ENCODE measurements around the gene MOV10L1. TPM values are rescaled to one million over a fixed set of nuclear protein-coding genes. Genes with fewer than 3 reads are reported as not detected.

Gene MOV10L1
- total and polyA plus RNA-seq, 7 experiments from 2014 or later: not detected

DNA sequence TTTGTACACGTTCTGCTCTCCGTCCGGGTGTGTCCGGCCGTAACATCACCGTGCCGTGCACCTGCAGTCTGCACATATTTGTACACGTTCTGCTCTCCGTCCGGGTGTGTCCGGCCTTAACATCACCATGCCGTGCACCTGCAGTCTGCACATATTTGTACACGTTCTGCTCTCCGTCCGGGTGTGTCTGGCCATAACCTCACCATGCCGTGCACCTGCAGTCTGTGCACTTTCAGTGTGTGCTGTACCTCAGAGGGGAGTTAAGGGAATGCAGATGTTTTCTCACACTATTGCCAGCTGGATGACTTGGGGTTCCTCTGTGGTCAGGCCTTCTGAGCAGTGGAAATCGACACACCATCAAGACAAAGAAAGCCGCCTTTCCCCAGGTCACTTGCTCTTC is 35.9 kb upstream of the MOV10L1 start:
- ChIA-PET CTCF (no interaction called here), POLR2A (no interaction called here)
- H3K4me3 ChIP-seq (ENCODE audit: low read length): no peak overlapping the region
- no peak for ATAC-seq
- DNase-seq: no peak
- Mint-ChIP-seq H3K27ac (no peak overlapping the region), H3K36me3 (peaks cover 0 to 4% (median 0%) of the 10 kb centered on the region in 5 donors), H3K27me3 (peaks cover 0 to 28% (median 20%) of the 10 kb centered on the region in 5 donors), H3K4me1 (peaks cover 0 to 4% (median 0%) of the 10 kb centered on the region in 7 donors), H3K9me3 (peaks cover 0 to 19% (median 4%) of the 10 kb centered on the region in 11 donors), H3K4me3 (no peak overlapping the region)
- no peaks in the 10 kb centered on the region for H3K9me3 ChIP-seq (ENCODE audit: control insufficient read depth in 2 of 3, low read length in 3 of 3)
- intact Hi-C loops (cut with micrococcal nuclease): no loop called here
- H3K27ac ChIP-seq (ENCODE audit: low read depth, low read length): no peak overlapping the region
- H3K4me1 ChIP-seq (ENCODE audit: control insufficient read depth in 2 of 2, insufficient read depth in 2 of 2, low read length in 2 of 2): no peaks in the 10 kb centered on the region
- no peaks in the 10 kb centered on the region for H3K36me3 ChIP-seq (ENCODE audit: control insufficient read depth in 2 of 3, insufficient read depth in 3 of 3, low read length in 3 of 3)
- peaks cover 0 to 3% of the 10 kb centered on the region in 2 donors for H3K27me3 ChIP-seq (ENCODE audit: control insufficient read depth in 2 of 2, insufficient read depth in 2 of 2, low read length in 2 of 2)

DNA sequence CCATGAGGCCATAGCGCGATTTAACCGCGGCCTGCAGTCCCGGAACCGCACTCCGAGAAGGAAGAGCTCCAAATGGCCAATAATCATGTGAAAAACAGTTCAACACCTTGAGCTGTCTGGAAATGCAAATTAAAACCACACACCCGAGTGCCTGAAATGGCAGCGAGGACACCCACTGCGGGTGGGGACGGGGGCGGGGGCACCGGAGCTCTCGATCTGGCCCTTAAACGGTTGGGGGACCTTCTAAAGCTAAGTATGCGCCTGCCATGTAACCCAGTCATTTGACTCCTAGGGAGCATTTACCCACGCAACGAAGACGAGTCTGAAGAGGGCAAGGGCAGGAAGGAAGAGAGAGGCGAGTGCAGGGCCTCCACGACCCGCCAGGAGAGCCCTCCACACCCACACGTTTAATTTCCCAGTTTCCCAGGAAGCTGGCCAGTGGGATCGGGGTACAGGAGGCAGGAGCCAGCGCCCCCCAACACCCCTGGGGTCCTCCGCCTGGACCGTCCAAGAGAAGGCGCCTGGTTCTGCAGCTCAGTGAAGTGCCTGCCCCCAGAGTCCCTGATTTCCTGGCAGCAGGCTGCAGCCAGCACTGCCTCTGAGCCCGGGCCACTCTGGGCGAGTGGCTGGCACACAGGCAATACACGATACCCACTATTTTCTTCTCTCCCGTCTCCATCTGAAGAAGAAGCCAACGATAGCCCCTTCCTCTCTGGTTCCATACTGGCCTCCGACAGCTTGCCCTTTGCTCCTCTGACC is 33.4 kb upstream of the MOV10L1 start:
- ChIA-PET CTCF (no interaction called here), POLR2A (interaction anchor here (0.6 kb wide), 1 partner anchor 382 kb away, joined by 3 read pairs; no protein-coding TSS in a partner anchor)
- Mint-ChIP-seq H3K9me3 (peaks cover 0 to 19% (median 4%) of the 10 kb centered on the region in 11 donors), H3K4me3 (peak overlapping the region in 1 of 10 donors; percentile 23), H3K27ac (no peak overlapping the region), H3K4me1 (peaks cover 0 to 5% (median 0%) of the 10 kb centered on the region in 7 donors), H3K27me3 (peaks cover 5 to 39% (median 29%) of the 10 kb centered on the region in 5 donors), H3K36me3 (peaks cover 0 to 4% (median 0%) of the 10 kb centered on the region in 5 donors)
- peaks cover 0 to 7% of the 10 kb centered on the region in 2 donors for H3K27me3 ChIP-seq (ENCODE audit: control insufficient read depth in 2 of 2, insufficient read depth in 2 of 2, low read length in 2 of 2)
- no peak overlapping the region for H3K27ac ChIP-seq (ENCODE audit: low read depth, low read length)
- no peak overlapping the region for H3K4me3 ChIP-seq (ENCODE audit: low read length)
- H3K36me3 ChIP-seq (ENCODE audit: control insufficient read depth in 2 of 3, insufficient read depth in 3 of 3, low read length in 3 of 3): no peaks in the 10 kb centered on the region
- ATAC-seq: no peak
- no peaks in the 10 kb centered on the region for H3K4me1 ChIP-seq (ENCODE audit: control insufficient read depth in 2 of 2, insufficient read depth in 2 of 2, low read length in 2 of 2)
- no peak for DNase-seq
- no peaks in the 10 kb centered on the region for H3K9me3 ChIP-seq (ENCODE audit: control insufficient read depth in 2 of 3, low read length in 3 of 3)
- intact Hi-C loops (cut with micrococcal nuclease): no loop called here

DNA sequence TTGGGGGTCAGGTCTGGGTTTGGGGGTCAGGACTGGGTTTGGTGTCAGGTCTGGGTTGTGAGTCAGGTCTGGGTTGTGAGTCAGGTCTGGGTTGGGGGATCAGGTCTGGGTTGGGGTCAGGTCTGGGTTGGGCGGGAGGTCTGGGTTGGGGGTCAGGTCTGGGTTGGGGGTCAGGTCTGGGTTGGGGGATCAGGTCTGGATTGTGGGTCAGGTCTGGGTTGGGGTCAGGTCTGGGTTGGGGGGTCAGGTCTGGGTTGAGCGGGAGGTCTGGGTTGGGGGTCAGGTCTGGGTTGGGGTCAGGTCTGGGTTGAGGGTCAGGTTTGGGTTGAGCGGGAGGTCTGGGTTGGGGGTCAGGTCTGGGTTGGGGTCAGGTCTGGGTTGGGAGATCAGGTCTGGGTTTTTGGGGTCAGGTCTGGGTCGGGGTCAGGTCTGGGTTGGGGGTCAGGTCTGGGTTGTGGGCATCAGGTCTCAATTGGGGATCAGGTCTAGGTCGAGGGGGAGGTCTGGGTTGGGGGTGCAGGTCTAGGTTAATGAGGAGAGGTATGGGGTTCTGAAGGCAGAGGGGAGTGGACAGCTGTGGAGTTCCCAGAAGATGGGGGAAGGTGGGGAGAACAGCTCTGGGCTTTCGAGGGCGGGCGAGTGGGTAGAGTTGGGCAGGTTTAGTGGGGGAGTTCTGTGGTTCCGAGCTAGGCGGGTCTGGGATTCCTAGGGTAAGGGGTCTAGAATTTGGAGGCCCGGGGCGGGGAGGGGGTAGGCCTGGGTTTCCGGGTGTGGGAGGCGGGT is 32.3 kb upstream of the MOV10L1 start:
- Mint-ChIP-seq H3K27me3 (peaks cover 5 to 35% (median 29%) of the 10 kb centered on the region in 5 donors), H3K36me3 (peaks cover 0 to 4% (median 0%) of the 10 kb centered on the region in 5 donors), H3K9me3 (peaks cover 0 to 15% (median 4%) of the 10 kb centered on the region in 11 donors), H3K4me3 (peak overlapping the region in 3 of 10 donors; percentile 14 to 58 (median 25)), H3K27ac (no peak overlapping the region), H3K4me1 (peaks cover 0 to 5% (median 0%) of the 10 kb centered on the region in 7 donors)
- ChIA-PET POLR2A (no interaction called here), CTCF (no interaction called here)
- Histone ChIP-seq H3K4me3 (ENCODE audit: low read length) (no peak overlapping the region), H3K27ac (ENCODE audit: low read depth, low read length) (no peak overlapping the region), H3K36me3 (ENCODE audit: control insufficient read depth in 2 of 3, insufficient read depth in 3 of 3, low read length in 3 of 3) (no peaks in the 10 kb centered on the region), H3K27me3 (ENCODE audit: control insufficient read depth in 2 of 2, insufficient read depth in 2 of 2, low read length in 2 of 2) (peaks cover 0 to 7% of the 10 kb centered on the region in 2 donors), H3K4me1 (ENCODE audit: control insufficient read depth in 2 of 2, insufficient read depth in 2 of 2, low read length in 2 of 2) (no peaks in the 10 kb centered on the region), H3K9me3 (ENCODE audit: control insufficient read depth in 2 of 3, low read length in 3 of 3) (no peaks in the 10 kb centered on the region)
- intact Hi-C loops (cut with micrococcal nuclease): no loop called here
- ATAC-seq: no peak
- no peak for DNase-seq

DNA sequence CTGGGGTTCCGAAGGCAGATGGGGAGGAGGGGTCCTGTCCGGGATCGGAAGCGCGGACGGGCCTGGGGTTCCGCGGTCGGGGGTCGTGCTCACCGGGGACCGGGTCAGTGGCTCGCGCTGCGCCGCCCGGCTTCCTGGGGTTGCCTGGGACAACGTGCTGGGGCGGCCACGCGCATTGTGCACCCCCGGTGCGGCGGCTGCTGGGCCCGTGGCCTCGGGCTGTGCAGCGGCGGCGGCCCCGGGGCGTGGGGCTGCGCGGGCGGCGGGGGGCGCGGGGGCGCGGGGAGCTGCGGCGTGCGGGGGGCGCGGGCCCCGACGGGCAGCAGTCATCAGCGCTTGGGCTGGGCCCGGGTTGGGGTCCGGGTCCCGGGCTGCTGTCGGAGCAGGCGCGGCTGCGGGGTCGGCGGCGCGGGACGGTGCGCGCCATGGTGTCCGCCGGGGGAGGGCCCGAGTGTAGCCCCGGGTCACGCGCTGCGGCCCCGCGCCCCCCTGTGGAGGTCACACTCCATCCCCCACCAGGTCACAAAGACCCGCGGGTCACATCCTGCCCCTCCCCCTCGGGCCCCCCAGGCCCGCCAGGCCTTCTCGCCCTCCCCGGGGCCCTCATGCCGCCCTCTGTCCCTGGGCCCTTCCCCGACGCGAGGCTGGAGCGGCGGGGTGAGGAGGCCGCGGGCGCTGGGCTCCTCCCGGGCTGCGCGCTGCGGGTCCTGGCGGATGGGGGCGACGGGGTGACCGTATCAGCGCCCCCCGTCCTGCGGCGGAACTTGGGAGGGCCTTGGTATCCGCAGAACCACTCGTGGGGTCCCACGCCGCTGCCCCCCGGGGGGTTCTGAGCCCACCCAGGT is 31.5 kb upstream of the MOV10L1 start, which contains the start of gene TTLL8:
Gene TTLL8 (minus strand): TSS at position 238 of the 845 bp plus-strand sequence.
- ChIA-PET POLR2A (no interaction called here), CTCF (no interaction called here)
- intact Hi-C loops (cut with micrococcal nuclease): no loop called here
- Mint-ChIP-seq H3K27ac (no peak within 1 kb of the TSS), H3K27me3 (peaks cover 5 to 34% (median 29%) of the 10 kb centered on the region in 5 donors), H3K4me3 (peak within 1 kb of the TSS in 3 of 10 donors; percentile 19 to 58 (median 25)), H3K4me1 (peaks cover 0 to 5% (median 0%) of the 10 kb centered on the region in 7 donors), H3K36me3 (peaks cover 0 to 4% (median 0%) of the 10 kb centered on the region in 5 donors), H3K9me3 (peaks cover 0 to 9% (median 4%) of the 10 kb centered on the region in 11 donors)
- peak; percentile 28 for ATAC-seq
- H3K27ac ChIP-seq (ENCODE audit: low read depth, low read length): no peak within 1 kb of the TSS
- no peaks in the 10 kb centered on the region for H3K4me1 ChIP-seq (ENCODE audit: control insufficient read depth in 2 of 2, insufficient read depth in 2 of 2, low read length in 2 of 2)
- H3K36me3 ChIP-seq (ENCODE audit: control insufficient read depth in 2 of 3, insufficient read depth in 3 of 3, low read length in 3 of 3): no peaks in the 10 kb centered on the region
- no peaks in the 10 kb centered on the region for H3K9me3 ChIP-seq (ENCODE audit: control insufficient read depth in 2 of 3, low read length in 3 of 3)
- peaks cover 0 to 7% of the 10 kb centered on the region in 2 donors for H3K27me3 ChIP-seq (ENCODE audit: control insufficient read depth in 2 of 2, insufficient read depth in 2 of 2, low read length in 2 of 2)
- no peak within 1 kb of the TSS for H3K4me3 ChIP-seq (ENCODE audit: low read length)
- DNase-seq: no peak

DNA sequence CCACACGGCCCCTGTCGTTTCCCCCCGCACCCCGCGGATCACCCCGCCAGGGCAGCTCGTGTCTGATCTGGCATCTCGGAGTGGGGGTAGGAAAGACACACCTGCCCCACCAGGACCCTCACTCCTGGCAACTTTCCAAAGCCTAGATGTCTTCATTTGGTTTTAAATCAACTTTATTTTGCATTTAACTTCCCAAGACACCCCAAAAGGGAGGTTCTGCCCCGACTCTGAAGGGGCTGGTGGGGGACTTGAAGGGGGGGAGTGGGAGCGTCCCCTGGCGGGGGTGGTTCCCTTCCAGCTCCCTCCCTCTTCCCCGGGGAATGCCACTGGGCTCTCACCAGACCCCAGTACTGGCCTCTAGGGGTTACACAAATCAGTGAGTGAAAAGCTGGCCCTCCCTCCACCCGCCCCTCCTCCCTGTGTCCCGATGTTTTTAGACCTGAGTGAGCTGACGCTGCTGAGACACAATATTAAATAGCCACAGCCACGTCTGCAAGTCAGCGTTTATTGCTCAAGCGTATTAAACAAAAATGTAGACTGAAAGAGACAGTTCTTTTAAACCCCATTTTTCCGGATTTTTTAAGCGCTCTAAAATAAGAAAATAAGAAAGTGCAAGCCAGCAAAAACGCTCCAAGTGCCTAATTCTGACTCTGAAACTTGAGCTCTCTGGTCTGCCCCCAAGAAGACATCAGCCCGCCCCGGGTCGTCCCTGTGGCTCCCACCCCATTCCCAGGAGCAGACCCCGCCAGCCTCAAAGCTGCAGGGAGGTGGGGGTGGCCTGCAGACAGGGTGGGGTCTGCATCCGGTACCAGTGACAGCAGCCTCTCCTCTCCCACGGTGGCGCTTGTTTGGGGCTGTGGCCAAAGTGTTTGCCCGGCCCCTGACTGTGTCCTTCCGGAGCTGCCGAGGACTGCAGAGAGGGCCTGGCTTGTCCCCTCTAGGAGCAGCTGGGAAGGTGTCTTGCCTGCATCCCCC is 30.6 kb upstream of the MOV10L1 start:
- H3K27me3 ChIP-seq (ENCODE audit: control insufficient read depth in 2 of 2, insufficient read depth in 2 of 2, low read length in 2 of 2): peaks cover 0 to 7% of the 10 kb centered on the region in 2 donors

More for the DNA sequence above, 30.6 kb upstream of the MOV10L1 start:
- Histone ChIP-seq H3K27ac (ENCODE audit: low read depth, low read length) (no peak overlapping the region), H3K36me3 (ENCODE audit: control insufficient read depth in 2 of 3, insufficient read depth in 3 of 3, low read length in 3 of 3) (no peaks in the 10 kb centered on the region), H3K4me3 (ENCODE audit: low read length) (no peak overlapping the region), H3K9me3 (ENCODE audit: control insufficient read depth in 2 of 3, low read length in 3 of 3) (no peaks in the 10 kb centered on the region), H3K4me1 (ENCODE audit: control insufficient read depth in 2 of 2, insufficient read depth in 2 of 2, low read length in 2 of 2) (no peaks in the 10 kb centered on the region)
- DNase-seq: no peak
- H3K4me3 Mint-ChIP-seq: peak overlapping the region in 1 of 10 donors; percentile 19
- ChIA-PET CTCF (no interaction called here), POLR2A (no interaction called here)
- H3K27me3 Mint-ChIP-seq: peaks cover 5 to 29% (median 23%) of the 10 kb centered on the region in 5 donors
- no peak for ATAC-seq
- H3K4me1 Mint-ChIP-seq: peaks cover 0 to 5% (median 0%) of the 10 kb centered on the region in 7 donors
- H3K36me3 Mint-ChIP-seq: no peaks in the 10 kb centered on the region
- no peak overlapping the region for H3K27ac Mint-ChIP-seq
- intact Hi-C loops (cut with micrococcal nuclease): no loop called here
- H3K9me3 Mint-ChIP-seq: peaks cover 0 to under 1% (median 0%) of the 10 kb centered on the region in 11 donors

Data from naive thymus-derived CD4-positive, alpha-beta T cell (primary cell).